ENCODE data around the gene ADSL.
A peak's percentile ranks its signal among the peaks of the same experiment; 100 is the strongest.

ADSL gene

GRCh38 chr22:40328546-40329456, 17.5 kb upstream of the ADSL start:
- DNase-seq (ENCODE audit: low spot score) = peak; percentile 87

DNA sequence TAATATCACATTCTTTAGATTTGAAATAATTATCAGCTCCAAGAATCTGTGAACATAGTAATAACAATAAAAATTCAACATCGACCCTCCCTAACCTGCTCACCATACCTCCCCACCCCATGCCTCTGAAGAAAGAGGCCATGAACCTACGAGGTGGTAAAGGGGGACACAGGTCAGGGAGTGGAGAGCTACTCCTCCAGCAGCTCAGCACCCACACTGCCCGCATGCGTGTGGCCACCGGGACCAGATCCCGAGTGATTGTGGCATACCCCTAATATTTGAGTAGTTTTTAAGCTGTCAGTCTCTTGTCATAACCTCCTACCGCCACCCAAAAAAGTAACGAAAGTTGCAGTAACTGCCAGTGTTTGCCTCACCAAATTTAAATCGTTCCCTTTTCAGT, 16.8 kb upstream of the ADSL start:
- DNase-seq (ENCODE audit: low spot score) = no peak

DNA sequence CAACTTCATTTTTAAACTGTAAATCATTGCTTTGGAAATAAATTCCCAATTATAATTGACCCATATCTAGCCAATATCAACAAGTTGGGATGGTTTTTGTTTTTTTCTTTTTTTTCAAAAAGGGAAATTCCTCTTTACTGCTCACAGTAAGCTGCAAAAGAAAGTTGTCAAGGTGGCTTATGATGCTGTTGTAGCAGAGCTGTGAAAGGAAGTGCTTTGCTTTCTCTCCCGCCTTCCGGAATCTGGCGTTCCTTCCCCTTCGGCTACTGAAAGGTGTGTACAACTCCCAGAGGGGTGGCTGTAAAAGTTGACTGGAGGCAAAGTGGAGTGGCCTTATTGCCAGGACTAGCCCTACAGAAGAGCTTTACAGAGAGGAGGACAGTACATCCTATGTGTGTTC, 16.2 kb upstream of the ADSL start:
- no peak for DNase-seq (ENCODE audit: low spot score)

DNA sequence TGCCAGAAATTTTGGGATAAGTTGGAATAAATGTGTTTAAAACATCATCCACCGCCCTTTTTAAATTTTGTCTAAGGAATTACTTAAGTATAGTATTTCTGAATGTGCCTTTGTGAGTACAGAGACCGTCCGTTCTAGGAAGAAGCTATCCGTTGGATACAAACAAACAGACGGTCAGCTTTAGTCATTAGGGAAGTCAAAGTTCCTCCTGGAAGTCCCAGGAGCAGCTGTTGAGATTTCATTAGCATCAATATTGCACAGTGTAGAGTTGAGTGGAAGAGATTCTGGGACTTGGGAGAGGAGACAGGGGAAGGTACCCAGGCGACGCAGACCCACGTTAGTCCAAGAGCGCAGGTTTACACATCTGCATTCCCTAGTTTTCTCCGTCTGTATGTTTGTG, 15.7 kb upstream of the ADSL start:
- DNase-seq (ENCODE audit: low spot score) = no peak

DNA sequence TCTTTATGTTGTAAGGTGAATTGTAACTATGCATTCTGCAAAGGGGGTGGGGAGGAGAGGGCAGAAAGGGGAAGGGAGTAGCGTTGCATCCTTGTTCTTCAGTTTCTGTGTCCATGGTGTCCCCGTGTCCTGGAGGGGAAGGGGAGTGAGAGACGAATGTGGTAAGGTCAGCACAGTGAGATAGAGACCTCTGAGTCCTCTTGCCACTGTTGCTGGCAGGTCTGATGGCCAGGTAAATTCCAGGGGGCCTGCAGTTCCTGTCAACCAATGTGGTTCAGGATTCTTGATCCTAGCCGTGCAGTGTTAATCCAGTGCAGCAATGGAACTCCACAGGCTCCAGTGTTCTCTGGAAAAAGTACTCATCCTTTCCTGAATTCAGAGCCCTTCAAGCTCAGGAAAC, 14.6 kb upstream of the ADSL start:
- DNase-seq (ENCODE audit: low spot score) = no peak

DNA sequence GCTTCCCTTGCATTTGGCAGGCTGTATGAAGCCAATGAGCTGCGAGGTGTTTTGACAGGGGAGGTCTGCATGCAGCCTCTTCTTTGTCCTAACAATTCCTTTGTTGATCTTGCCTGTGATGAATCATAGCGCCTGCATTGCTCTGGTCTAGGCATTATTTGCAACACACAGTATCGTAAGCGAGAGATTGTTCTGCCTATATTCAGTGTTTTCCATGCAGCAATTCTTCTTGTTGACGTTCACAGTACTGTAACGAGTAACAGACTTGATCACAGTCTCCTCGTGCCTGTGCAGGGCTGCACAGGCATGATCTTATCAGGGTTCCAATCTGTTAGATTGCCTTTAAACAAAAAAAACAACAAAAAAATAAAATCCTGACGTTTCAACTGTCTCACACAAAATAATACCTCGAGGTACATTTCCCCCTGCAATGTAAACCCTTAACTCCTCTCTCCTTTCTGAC, 13.9 kb upstream of the ADSL start:
- DNase-seq (ENCODE audit: low spot score) = peak; percentile 54

GRCh38 chr22:40334060-40334459, 12.2 kb upstream of the ADSL start:
- DNase-seq (ENCODE audit: low spot score) = no peak

DNA sequence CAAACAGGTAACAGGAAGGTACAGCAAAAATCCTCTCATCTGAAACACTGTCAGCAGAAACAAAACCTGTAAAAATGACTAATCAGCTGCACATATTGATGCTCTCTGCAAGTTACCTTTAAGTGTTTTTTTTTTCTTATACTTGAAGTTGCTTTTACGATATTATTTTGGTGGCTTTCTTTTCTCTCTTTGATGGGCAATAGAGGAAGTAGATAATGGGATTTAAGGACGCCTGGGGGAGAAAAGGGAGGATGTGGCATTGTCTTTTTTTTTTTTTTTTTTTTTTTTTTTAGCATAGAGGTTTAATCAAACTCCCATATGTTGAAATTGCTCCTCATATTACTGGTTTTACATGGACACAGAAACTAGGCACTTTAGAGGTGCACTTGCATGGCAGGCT, 11.4 kb upstream of the ADSL start:
- DNase-seq (ENCODE audit: low spot score) = no peak

GRCh38 chr22:40335358-40335757, 10.9 kb upstream of the ADSL start:
- no peak for DNase-seq (ENCODE audit: low spot score)

GRCh38 chr22:40340044-40340443, 6.3 kb upstream of the ADSL start:
- DNase-seq (ENCODE audit: low spot score) = no peak

DNA sequence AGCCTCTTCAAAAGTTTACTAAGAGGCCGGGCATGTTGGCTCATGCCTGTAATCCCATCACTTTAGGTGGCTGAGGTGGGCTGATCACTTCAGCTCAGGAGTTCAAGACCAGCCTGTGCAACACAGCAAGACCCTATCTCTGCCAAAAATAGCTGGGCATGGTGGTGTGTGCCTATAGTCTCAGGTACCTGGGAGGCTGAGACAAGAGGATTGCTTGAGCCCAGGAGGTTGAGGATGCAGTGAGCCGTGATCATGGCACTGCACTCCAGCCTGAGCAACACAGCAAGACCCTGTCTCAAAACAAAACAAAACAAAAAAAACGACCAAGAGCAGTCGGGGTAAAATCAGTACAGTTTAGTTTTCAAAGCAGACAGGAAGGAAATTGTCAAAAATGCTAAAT, 4.7 kb upstream of the ADSL start:
- no peak for DNase-seq (ENCODE audit: low spot score)

GRCh38 chr22:40342521-40342920, 3.8 kb upstream of the ADSL start:
- no peak for DNase-seq (ENCODE audit: low spot score)

DNA sequence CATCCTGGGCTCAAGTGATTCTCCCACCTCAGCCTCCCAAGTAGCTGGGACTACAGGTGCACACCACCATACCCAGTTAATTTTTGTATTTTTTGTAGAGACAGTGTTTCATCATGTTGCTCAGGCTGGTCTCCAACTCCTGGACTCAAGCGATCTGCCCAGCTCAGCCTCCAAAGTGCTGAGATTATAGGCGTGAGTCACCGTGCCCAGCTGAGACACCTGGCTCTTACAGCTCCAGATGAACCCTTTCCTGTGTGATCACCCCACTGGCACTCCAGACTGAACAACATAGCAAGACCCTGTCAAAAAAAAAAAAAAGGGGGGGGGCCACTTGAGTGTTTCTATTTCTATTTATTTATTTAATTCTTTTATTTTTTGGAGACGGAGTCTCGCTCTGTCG, 1.0 kb upstream of the ADSL start:
- no peak for DNase-seq (ENCODE audit: low spot score)

DNA sequence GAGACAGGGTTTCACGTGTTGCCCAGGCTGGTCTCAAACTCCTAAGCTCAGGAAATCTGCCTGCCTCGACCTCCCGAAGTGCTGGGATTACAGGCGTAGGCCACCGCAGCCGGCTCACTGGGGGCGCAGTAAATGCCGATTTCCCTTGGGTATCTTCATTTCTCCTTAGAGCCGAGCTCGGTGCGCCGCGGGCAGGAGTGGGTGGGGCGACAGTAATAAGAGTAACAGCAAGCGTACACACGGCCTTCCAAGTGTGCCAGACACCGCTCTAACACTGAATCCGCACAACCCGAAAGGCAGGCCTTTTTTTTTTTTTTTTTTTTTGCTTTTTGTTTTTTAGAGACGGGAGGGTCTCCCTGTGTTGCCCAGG, 500 bp upstream of the ADSL start:
- DNase-seq (ENCODE audit: low spot score) = no peak

DNA sequence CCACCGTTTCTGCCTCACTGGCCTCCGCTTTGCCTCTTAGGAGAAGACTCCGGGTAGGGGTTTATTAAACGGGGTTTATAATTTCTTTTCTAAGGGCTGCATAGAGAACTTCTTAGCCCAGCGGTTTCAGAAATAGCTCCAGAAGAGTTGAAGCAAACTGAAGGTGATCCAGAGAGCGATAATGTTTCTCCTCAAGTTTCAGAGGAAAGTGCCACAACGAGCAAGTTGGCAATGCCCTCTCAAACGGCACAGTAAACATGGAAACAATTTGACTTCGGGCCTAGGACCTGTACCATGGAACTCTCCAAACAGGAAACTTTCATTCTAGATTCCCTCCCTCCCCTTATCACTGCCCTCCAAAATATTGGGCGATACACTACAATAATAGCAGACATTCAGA, 1.0 kb downstream of the ADSL start:
- no peak for DNase-seq (ENCODE audit: low spot score)

DNA sequence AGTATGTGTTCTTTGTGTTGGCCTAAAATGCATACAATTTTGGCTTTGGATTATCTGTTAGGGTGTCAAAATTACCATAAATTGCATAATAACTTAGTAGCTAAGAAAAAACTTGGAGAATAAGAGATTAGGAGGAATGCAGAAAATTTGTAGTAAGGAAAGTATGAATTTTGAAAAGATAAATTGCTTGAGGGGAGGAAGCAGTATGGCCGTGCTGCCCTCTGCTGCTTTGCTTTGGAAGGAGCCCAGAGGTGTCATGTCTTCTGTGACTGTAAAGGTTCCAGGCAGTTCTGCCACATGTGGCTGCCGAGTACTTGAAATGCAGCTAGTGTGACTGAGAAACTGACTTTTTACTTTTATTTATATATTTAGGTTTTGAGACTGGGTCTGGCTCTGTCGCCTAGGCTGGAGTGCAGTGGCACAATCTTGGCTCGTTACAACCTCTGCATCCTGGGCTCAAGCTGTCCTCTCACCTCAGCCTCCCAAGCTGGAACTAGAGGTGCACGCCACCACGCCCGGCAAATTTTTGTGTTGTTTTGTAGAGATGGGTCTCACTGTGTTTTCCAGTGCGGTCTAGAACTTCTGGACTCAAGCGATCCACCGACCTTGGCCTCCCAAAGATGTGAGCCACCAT, 1.8 kb downstream of the ADSL start:
- peak; percentile 65 for DNase-seq (ENCODE audit: low spot score)

- DNase-seq (ENCODE audit: low spot score) = no peak
Observed at GRCh38 chr22:40352763-40353162, 6.5 kb downstream of the ADSL start.

DNA sequence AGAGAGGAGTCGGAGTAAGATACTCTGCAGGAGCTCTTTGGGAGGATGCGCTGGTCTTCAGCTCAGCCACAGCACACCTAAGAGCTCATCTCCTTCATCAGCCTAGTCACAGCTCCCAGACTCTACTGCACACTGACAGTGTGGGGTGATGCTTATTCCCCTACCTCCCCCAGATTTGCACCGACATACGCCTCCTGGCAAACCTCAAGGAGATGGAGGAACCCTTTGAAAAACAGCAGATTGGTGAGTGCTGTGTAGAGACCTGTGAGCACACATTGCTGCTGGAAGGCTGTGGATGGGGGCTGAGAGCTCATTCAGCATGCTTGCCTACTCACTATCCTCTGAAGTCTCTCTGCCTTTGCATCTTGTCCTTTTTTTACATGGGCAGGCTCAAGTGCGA, 14.8 kb downstream of the ADSL start:
- DNase-seq (ENCODE audit: low spot score) = no peak

DNA sequence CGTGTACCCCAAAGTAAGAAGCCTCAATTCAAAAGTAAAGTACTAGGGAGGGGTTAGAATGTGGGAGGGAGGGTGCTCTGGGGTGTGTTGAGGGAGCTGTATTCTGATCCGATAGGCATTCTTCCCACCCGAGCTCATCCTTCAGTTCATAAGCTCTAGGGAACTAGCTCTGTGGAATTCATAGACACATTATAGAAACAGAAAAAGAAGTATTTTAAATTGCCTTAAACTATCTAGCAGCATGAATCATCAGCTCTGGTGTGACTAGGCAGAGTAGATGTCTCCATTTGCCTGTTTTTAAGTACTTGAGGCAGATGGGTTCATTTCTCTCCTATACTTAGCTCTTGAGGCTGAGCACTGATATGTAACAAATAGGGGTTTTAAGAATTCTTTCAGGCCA, 16.8 kb downstream of the ADSL start:
- no peak for DNase-seq (ENCODE audit: low spot score)

- no peak for DNase-seq (ENCODE audit: low spot score)
Observed at GRCh38 chr22:40364431-40364830, 18.1 kb downstream of the ADSL start.

GRCh38 chr22:40366068-40366467, 19.8 kb downstream of the ADSL start:
- no peak for DNase-seq (ENCODE audit: low spot score)

DNA sequence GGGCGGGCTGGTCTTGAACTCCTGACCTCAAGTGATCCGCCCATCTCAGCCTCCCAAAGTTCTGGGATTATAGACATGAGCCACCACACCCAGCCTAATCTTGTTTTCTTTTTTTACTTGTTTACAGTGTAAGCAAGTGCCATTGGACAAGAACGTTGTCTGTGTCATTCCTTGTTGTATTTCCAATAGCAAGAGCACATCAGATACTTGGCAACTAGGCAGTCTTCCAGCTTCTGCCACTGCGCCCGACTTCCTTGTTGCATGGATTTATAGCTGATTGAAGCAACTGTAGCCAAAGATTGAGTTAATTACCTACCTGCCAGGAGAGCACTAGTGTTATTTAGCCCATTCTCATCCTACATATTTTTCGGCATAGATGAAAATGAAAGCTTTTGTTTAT, 21.0 kb downstream of the ADSL start:
- no peak for DNase-seq (ENCODE audit: low spot score)

GRCh38 chr22:40368016-40368415, 21.7 kb downstream of the ADSL start:
- no peak for DNase-seq (ENCODE audit: low spot score)

GRCh38 chr22:40368836-40369235, 22.5 kb downstream of the ADSL start:
- DNase-seq (ENCODE audit: low spot score) = no peak
